Stomach smooth muscle (tissue), 2 donors: ENCODE measurements around the gene ACTR1B.

ENCODE experiments used
- H3K27ac ChIP-seq: one replicate; pipeline ENCODE4 v1.7.0; 2013; ENCODE audit warnings: mild to moderate bottlenecking, low read length, inconsistent platforms
- H3K27me3 ChIP-seq, 2 donors: one replicate each; pipeline ENCODE4 v1.7.0; 2013; ENCODE audit warnings: low read length in 2 of 2; ENCODE audit not compliant: insufficient read depth in 2 of 2, control insufficient read depth in 1 of 2
- H3K36me3 ChIP-seq, 2 donors: one replicate each; pipeline ENCODE4 v1.7.0; 2013; ENCODE audit warnings: low read length in 2 of 2; ENCODE audit not compliant: control insufficient read depth in 2 of 2, insufficient read depth in 2 of 2
- H3K4me1 ChIP-seq: one replicate; pipeline ENCODE4 v1.7.0; 2013; ENCODE audit warnings: low read length; ENCODE audit not compliant: control insufficient read depth, insufficient read depth
- H3K4me3 ChIP-seq, 2 donors: one replicate each; pipeline ENCODE4 v1.7.0; 2013; ENCODE audit warnings: low read length in 2 of 2
- H3K9ac ChIP-seq, 2 donors: one replicate each; pipeline ENCODE4 v1.7.0; 2013; ENCODE audit warnings: low read length in 2 of 2, mild to moderate bottlenecking in 1 of 2
- H3K9me3 ChIP-seq, 2 donors: one replicate each; pipeline ENCODE4 v1.7.0; 2013; ENCODE audit warnings: low read length in 2 of 2; ENCODE audit not compliant: control insufficient read depth in 2 of 2
- donor health status: healthy.
- donor health status: Pancreatic carcinoma.

The ACTR1B gene

DNA sequence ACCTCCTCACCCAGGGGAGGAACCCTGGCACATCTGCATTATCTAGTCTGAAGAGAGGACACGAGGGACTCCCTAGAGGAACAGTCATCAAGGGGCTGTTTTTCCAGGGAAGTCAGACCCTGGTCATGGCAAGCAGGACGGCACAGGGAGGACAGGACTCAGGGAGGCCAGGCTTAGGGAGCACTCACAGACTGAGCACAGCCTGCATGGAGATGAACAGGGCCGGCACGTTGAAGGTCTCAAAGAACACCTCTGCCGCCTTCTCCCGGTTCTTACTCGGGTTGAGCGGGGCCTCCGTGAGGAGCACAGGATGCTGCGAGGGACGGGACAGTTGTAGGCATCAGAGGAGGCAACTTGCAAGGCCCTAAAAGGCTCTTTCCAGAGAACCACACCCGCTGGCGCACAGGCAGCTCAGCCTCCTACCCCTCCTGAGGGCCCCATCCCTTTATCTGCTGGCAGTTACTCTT is 5.1 kb downstream of the ACTR1B start:
- H3K36me3 ChIP-seq: peaks cover 9 to 43% of the 10 kb centered on the region in 2 donors
- H3K9ac ChIP-seq: no peak overlapping the region
- no peak overlapping the region for H3K4me3 ChIP-seq
- H3K4me1 ChIP-seq: peaks cover 32% of the 10 kb centered on the region
- no peaks in the 10 kb centered on the region for H3K27me3 ChIP-seq
- no peak overlapping the region for H3K27ac ChIP-seq
- peaks cover 0 to 4% of the 10 kb centered on the region in 2 donors for H3K9me3 ChIP-seq

DNA sequence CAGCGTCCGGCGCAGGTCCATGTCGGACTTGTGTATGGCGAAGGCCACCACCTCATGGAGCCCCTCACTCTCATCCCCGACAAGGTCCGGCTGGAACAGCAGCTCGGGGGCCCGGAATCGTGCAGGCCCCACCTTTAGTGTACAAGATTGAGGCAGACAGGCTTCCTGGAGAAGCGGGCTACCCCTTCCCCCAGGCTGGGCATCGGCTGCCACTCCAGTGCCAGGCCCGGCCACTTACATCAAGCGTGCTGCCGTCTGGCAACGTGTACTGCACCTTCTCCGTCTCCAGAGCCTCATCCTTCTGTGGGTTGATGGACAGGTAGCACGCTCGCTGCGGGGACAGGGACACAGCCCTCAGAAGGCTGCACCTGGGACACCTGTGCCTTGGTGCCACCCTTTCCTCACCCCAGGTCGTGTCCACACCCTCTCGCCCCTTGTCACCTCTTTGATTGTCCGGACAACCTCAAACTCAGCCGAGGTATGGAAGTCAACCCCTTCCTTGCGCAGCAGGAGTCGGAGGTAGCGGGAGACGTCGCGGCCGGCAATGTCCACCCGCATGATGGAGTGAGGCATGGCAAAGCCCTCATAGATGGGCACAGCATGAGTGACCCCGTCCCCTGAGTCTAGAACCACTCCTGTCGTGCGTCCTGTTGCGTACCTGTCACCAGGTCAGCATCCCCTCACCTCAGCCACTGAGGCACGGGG is 5.7 kb downstream of the ACTR1B start:
- peaks cover 9 to 44% of the 10 kb centered on the region in 2 donors for H3K36me3 ChIP-seq
- peaks cover 0 to 5% of the 10 kb centered on the region in 2 donors for H3K9me3 ChIP-seq
- no peak overlapping the region for H3K4me3 ChIP-seq

DNA sequence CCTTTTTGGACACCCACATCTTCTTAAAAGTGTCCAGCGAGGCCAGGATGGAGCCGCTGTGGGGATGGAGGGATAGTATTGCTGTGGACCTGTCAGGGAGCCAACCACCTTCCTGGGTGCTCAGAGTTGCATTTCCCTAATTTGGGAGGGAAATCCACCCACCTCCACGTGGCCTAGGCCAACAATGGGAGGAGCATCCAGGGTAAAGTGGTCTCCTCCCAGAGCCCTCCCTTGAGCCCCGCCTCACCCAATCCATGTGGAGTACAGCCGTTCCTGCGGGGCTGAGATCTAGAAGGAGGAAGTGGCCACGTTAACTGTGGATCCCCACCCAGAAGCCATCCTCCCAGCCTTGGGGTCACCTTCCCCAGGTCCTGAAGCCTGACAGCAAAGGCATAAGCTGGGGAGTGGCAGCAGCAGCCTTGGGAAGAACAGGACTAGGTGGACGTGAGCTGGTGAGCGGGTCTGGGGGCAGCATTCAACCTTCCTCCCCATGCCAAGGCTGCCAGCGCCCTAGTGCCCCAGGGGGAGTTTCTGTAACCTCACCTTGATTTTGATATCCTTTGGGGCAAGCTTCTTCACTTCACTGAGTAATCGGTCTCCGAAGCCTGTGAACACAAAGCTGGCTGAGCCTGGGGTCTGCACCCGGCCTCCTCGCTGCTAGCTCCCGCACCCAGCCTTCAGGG is 6.8 kb downstream of the ACTR1B start:
- Histone ChIP-seq H3K27ac (no peak overlapping the region), H3K36me3 (peaks cover 9 to 44% of the 10 kb centered on the region in 2 donors), H3K9ac (no peak overlapping the region)

More for the DNA sequence above, 5.7 kb downstream of the ACTR1B start:
- H3K4me1 ChIP-seq: peaks cover 30% of the 10 kb centered on the region
- H3K27ac ChIP-seq: no peak overlapping the region
- no peak overlapping the region for H3K9ac ChIP-seq
- H3K27me3 ChIP-seq: no peaks in the 10 kb centered on the region

DNA sequence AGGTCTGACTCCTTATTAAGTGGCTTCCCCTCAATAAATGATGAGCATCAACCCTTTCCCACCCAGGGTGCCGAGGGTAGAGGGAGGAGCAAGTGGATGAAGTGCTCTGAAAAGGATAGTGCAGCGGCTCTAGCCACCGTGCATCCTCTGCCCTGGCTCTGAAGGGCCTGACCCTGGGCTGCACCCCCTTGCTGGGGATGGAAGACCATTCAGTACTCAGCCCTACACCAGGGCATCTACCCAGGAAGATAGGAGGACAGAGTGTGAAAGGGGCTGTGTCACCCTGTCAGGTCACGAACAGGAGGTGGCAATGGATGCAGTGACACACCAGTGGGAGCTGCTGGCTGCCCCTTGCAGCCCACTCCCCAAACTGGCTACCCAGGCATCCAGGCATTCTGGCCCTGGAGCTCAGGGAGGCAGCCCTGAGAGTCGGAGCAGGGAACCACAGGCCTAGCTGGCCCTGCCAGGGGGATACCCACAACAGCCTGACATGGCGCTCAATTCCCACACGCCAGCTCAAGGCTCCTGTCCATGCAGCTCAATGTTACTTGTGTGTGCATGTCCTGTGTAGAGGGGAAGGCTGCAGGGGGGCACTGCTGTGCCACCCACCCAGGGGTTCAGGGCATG is 7.6 kb downstream of the ACTR1B start:
- H3K9ac ChIP-seq: no peak overlapping the region
- no peak overlapping the region for H3K4me3 ChIP-seq
- peaks cover 12% of the 10 kb centered on the region for H3K4me1 ChIP-seq
- peaks cover 9 to 44% of the 10 kb centered on the region in 2 donors for H3K36me3 ChIP-seq
- H3K27me3 ChIP-seq: no peaks in the 10 kb centered on the region
- H3K27ac ChIP-seq: no peak overlapping the region
- peaks cover 0 to 5% of the 10 kb centered on the region in 2 donors for H3K9me3 ChIP-seq

More for the DNA sequence above, 6.8 kb downstream of the ACTR1B start:
- Histone ChIP-seq H3K27me3 (no peaks in the 10 kb centered on the region), H3K4me3 (no peak overlapping the region), H3K4me1 (peaks cover 20% of the 10 kb centered on the region), H3K9me3 (peaks cover 0 to 5% of the 10 kb centered on the region in 2 donors)

DNA sequence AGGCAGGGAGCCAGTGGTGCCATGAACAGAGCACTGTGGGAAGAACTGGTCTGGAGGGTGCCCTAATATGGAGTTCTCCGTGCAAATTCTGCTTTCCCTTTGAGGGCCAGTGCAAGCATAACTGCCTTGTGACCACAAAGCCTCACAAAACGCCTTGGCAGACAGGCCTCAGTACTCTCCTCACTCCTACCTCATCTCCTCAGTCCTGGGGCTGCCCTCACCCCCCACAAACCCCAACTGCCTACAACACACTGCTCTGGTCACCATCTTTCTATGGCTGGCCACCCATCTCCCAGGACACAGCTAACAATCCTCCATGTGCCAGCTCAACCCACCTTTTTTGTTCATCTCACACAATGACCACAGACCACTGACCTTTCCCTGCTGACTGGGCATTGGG is 9.1 kb downstream of the ACTR1B start:
- peaks cover 15 to 45% of the 10 kb centered on the region in 2 donors for H3K36me3 ChIP-seq
- H3K9ac ChIP-seq: no peak overlapping the region
- peaks cover 0 to 5% of the 10 kb centered on the region in 2 donors for H3K9me3 ChIP-seq
- H3K27ac ChIP-seq: no peak overlapping the region
- H3K4me3 ChIP-seq: no peak overlapping the region
- H3K4me1 ChIP-seq: peaks cover under 1% of the 10 kb centered on the region
- no peaks in the 10 kb centered on the region for H3K27me3 ChIP-seq

DNA sequence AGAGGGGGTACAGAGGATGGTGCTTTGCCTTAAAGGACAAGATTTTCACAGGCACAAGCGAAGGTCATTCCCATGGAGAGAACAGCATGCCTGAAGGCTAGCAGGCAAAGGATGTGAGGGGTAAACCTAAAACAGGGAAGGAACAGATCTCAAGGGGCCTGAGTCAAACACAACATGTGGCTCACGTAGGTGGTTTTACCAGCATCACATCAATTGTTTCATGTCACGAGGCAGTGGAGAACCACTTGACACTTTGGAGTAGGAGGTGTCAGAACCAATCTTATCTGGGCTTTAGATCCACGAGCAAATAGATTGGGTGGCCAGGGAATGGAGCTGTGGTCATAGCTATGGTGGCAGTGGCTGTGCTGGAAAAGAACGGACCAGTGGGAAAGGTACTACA is 9.5 kb downstream of the ACTR1B start:
- H3K4me1 ChIP-seq: no peaks in the 10 kb centered on the region
- H3K9me3 ChIP-seq: peaks cover 0 to 5% of the 10 kb centered on the region in 2 donors
- H3K27me3 ChIP-seq: no peaks in the 10 kb centered on the region
- no peak overlapping the region for H3K27ac ChIP-seq
- H3K4me3 ChIP-seq: no peak overlapping the region
- H3K9ac ChIP-seq: no peak overlapping the region
- peaks cover 15 to 48% of the 10 kb centered on the region in 2 donors for H3K36me3 ChIP-seq

DNA sequence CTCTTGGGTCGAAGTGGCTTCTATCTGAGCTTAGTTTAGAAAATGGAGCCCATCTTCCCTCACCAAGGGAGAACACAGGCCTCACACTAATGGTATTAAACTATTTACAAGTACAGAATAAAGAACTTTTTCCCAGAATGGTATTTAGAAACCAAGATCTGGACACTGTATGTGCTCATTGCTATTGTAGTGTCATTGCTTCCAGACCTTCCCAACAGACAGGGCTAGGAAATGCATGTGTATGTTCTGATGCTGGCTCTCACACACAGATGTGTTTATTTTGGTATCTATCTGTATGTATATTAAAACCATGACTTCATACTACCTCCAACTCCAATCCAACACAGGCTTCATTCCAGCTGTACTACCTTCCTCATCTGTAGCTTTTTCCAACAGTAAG is 10.0 kb downstream of the ACTR1B start:
- H3K9ac ChIP-seq: no peak overlapping the region
- H3K4me1 ChIP-seq: no peaks in the 10 kb centered on the region
- peaks cover 0 to 5% of the 10 kb centered on the region in 2 donors for H3K9me3 ChIP-seq
- H3K27me3 ChIP-seq: no peaks in the 10 kb centered on the region
- H3K4me3 ChIP-seq: no peak overlapping the region
- peaks cover 19 to 49% of the 10 kb centered on the region in 2 donors for H3K36me3 ChIP-seq
- H3K27ac ChIP-seq: no peak overlapping the region

DNA sequence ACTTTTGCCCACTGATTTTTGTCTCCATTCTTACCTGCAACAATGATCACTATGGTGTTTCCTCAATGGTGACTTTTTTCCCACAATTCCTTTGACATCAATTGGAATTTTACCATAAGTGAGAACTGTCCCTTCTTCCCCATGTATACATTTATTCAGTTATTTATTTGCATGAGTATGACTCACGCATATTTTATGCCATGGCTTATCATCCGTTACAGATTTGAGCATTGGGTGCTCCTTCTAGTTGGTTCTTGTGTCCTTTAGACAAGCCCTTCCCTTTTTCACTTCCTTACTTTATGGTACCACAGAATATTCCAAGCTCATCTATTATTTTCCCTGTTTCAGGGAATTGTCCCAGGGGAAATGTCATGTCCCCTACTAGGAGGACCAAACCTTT is 10.4 kb downstream of the ACTR1B start:
- no peak overlapping the region for H3K4me3 ChIP-seq
- peaks cover 21 to 48% of the 10 kb centered on the region in 2 donors for H3K36me3 ChIP-seq
- H3K9ac ChIP-seq: no peak overlapping the region
- H3K27me3 ChIP-seq: no peaks in the 10 kb centered on the region
- no peak overlapping the region for H3K27ac ChIP-seq
- H3K4me1 ChIP-seq: no peaks in the 10 kb centered on the region
- H3K9me3 ChIP-seq: peaks cover 0 to 5% of the 10 kb centered on the region in 2 donors

DNA sequence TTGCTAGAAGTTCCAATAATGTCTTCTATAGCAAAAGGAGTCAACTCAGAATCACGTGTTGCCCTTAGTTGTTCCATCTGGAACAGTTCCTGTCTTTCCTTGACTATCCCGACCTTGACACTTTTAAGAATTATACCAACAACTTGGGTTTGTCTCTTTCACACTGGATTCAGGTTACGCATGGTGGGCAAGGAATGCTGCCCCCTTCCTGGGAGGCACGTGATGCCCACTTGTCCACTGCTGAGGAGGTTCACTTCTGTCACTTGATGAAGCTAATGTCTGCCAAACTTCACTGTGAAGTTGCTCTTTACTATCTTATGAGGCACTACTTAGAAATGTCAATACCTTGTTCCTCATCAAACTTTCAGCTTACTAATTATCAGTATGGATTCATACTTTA is 12.7 kb downstream of the ACTR1B start:
- Histone ChIP-seq H3K27me3 (no peaks in the 10 kb centered on the region), H3K9ac (no peak overlapping the region), H3K27ac (no peak overlapping the region), H3K4me3 (no peak overlapping the region), H3K36me3 (peaks cover 28 to 40% of the 10 kb centered on the region in 2 donors), H3K9me3 (peaks cover 0 to 5% of the 10 kb centered on the region in 2 donors), H3K4me1 (peaks cover 9% of the 10 kb centered on the region)

DNA sequence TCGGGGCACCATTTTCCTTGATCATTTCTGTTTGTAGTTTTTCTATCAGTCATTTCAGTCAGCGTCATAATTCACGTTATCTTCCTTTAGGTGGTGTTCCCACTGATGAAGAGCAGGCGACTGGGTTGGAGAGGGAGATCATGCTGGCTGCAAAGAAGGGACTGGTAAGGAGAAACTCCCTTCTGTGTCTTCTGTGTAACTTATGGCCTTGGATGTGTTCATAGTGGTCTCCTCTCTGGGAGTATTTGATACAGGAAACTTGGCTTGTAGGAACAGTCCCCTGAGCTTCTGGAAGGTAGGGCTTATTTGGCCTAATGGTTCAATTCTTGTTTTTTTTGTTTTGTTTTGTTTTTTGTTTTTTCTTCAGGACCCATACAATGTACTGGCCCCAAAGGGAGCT is 16.9 kb downstream of the ACTR1B start:
- H3K9ac ChIP-seq: peak overlapping the region; percentile 58 to 88
- H3K27me3 ChIP-seq: no peaks in the 10 kb centered on the region
- H3K27ac ChIP-seq: peak overlapping the region; percentile 96
- H3K4me1 ChIP-seq: peaks cover 15% of the 10 kb centered on the region
- H3K4me3 ChIP-seq: peak overlapping the region; percentile 95 to 97
- no peaks in the 10 kb centered on the region for H3K9me3 ChIP-seq
- peaks cover 26 to 28% of the 10 kb centered on the region in 2 donors for H3K36me3 ChIP-seq
